Colonic mucosa (tissue), 4 donors: Measurements from ENCODE around the gene RWDD4. TPM values are rescaled to one million over a fixed set of nuclear protein-coding genes. Genes with fewer than 3 reads are reported as not detected.

ENCODE experiments used
- DNase-seq: peaks from one replicate; pipeline ENCODE4 v3.0.0-alpha.2; 2020
- H3K27ac ChIP-seq: fragments of 200-600 bp; one replicate; pipeline ENCODE4 v1.8.0; 2021
- H3K27me3 ChIP-seq: fragments of 200-600 bp; one replicate; pipeline ENCODE4 v1.8.0; 2021
- H3K36me3 ChIP-seq: fragments of 200-600 bp; one replicate; pipeline ENCODE4 v1.8.0; 2021
- H3K4me1 ChIP-seq: fragments of 200-600 bp; one replicate; pipeline ENCODE4 v1.8.0; 2021; ENCODE audit warnings: mild to moderate bottlenecking
- H3K4me3 ChIP-seq: fragments of 200-600 bp; one replicate; pipeline ENCODE4 v1.8.0; 2021
- H3K9ac ChIP-seq, 2 donors: one replicate each; pipeline ENCODE4 v1.7.0; 2013; ENCODE audit warnings: control low read depth in 2 of 2, low read depth in 2 of 2, low read length in 2 of 2
- H3K9me3 ChIP-seq: fragments of 200-600 bp; one replicate; pipeline ENCODE4 v1.8.0; 2021
- CTCF ChIP-seq: fragments of 200-600 bp; IDR thresholded peaks from one replicate; pipeline ENCODE4 v1.8.0; 2022; ENCODE audit warnings: antibody characterized with exemption, mild to moderate bottlenecking
- intact Hi-C: fragments of 100-400 bp; cut with DNase I; formaldehyde crosslinking; loops from one replicate; pipeline ENCODE4 v1.14.1; 2022
- total RNA-seq, 2 donors: library from RNA; stranded (reverse); fragmentation: NEBNext Ultra II Directional in 1 of 2; extraction: Animal tissue kit (Norgen Biotek cat#: 25700) in 1 of 2; gene quantifications; one replicate each; pipeline ENCODE4 v1.2.1, GENCODE V29; 2021
- donor health status: healthy.
- donor health status: DM: no; HTN: no; CAD: no.
- donor health status: DM: no; HTN: no; CAD: no.

RWDD4 gene
- total RNA-seq, 2 donors from 2014 or later: 17.1 to 19.3 TPM

- Histone ChIP-seq H3K27ac (no peak overlapping the region), H3K36me3 (no peaks in the 10 kb centered on the region), H3K4me3 (no peak overlapping the region), H3K9me3 (no peaks in the 10 kb centered on the region), H3K27me3 (no peaks in the 10 kb centered on the region), H3K4me1 (no peaks in the 10 kb centered on the region), H3K9ac (no peak overlapping the region)
- no peak for TF ChIP-seq CTCF
- DNase-seq: peak; percentile 22
- intact Hi-C loops: no loop called here
These were observed 62.8 kb downstream of the RWDD4 start for GRCh38 chr4:183596067-183596757.

DNA sequence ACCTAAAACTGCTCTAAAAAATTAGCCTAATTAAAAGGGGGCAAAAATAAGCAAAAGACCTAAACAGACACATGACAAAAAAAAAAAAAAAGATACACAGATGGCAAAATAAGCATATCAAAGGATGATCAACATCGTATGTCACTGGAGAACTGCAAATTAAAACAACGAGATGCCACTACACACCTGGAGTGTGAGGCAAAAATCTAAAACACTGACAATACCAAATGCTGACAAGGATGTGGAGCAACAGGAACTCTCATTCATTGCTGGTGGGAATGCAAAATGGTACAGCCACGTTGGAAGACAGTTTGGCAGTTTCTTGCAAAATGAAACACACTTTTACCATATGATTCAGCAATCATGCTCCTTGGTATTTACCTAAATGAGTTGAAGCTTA is 64.2 kb downstream of the RWDD4 start:
- TF ChIP-seq CTCF: no peak
- Histone ChIP-seq H3K27ac (no peak overlapping the region), H3K27me3 (no peaks in the 10 kb centered on the region), H3K36me3 (no peaks in the 10 kb centered on the region), H3K9ac (no peak overlapping the region), H3K4me1 (no peaks in the 10 kb centered on the region), H3K4me3 (no peak overlapping the region), H3K9me3 (no peaks in the 10 kb centered on the region)
- intact Hi-C loops: no loop called here
- DNase-seq: no peak

DNA sequence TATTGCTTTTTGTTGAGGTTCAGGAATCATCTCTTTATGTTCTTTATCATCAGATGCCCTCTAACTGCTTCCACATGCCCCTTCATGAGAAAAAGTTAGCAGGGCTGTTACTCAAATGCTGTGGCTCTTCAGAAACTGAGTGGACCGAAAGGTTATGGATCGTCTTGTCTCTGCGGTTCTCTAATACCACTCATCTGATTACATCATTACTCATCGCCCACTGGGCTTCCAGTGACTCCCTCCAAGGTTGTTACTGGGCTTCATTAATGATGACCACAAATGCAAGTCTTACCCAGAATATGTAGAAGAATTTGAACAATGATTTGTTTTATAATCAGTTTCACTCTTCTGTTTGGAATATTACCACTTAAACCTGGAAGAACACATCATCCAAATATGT is 67.7 kb downstream of the RWDD4 start:
- intact Hi-C loops: no loop called here
- Histone ChIP-seq H3K9me3 (no peaks in the 10 kb centered on the region), H3K4me1 (no peaks in the 10 kb centered on the region), H3K36me3 (no peaks in the 10 kb centered on the region), H3K9ac (no peak overlapping the region), H3K4me3 (no peak overlapping the region), H3K27ac (no peak overlapping the region), H3K27me3 (no peaks in the 10 kb centered on the region)
- TF ChIP-seq CTCF: no peak
- DNase-seq: no peak

Other genes starting within 250 kb of the RWDD4 start
- 10 to 100 TPM; 17.5 to 23.5 TPM for gene CDKN2AIP, start 214.5 kb downstream of the RWDD4 start, total RNA-seq
- gene ING2, start 154.1 kb downstream of the RWDD4 start, total RNA-seq: 10 to 100 TPM; 11.0 to 15.3 TPM
- gene TRAPPC11, start 108 bp upstream of the RWDD4 start, total RNA-seq: 10 to 100 TPM; 25.2 to 29.2 TPM
- 1 to 10 TPM in 1 of 2 donors, under 1 TPM in 1; 0.89 to 2.5 TPM for gene STOX2, start 246.1 kb upstream of the RWDD4 start, total RNA-seq